ENCODE data around the gene PPT2. TPM values are rescaled to one million over a fixed set of nuclear protein-coding genes. Genes with fewer than 3 reads are reported as not detected.
"Not testable (repeated sequence)": the region's sequence is repeated elsewhere in the genome, so short reads cannot be mapped to it uniquely, and the experiment has no call there.

PPT2 gene
- total and polyA plus RNA-seq, 4 donors, result 4.3 to 37.6 (median 27.9) TPM

DNA sequence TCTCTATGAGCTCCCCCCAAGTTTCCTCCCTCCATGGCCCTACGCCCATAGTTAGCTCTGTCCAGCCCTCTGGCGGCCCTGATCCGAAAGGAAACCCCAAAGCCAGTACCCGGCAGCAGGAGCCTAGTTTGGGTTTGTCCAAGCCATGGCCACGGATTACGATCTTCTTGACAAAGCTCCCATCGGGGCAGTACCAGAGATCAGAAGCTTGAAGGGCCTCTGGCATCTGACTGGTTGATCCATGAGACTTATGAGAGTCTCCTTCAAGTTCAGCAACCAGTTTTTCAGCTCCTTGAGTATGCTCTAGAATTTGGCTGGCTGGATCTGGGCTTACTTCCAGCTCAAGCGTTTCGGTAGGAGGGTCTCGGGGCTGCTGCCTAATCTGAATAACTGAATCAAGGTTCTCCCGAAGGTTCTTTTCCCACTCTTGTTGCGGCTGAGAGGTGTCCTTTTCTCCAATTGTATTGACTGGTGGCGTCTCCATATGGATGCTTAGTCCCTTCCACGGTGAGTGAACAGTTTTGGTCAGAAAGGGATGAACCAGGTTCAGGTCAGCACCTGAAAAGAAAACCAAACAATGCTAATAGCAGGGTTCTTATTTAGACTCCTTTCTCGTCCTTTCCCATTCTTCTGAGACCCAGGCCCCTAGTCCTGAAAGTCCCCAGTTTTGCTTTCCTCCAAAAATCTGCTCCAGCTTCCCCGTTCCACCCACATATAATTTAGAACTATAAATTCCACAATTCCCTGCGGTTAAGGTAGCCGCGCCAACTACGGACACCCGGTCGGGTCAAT, 24.4 kb upstream of the PPT2 start:
- peak overlapping the region; percentile 48 to 81 for H3K4me3 ChIP-seq (ENCODE audit: low read length in 2 of 2)
- peaks cover 0 to 2% of the 10 kb centered on the region in 2 donors for H3K4me1 ChIP-seq (ENCODE audit: control insufficient read depth in 1 of 2, insufficient read depth in 2 of 2, low read length in 2 of 2)
- DNase-seq (no peak), ATAC-seq (ENCODE audit: low FRiP score) (peak; percentile 82)
- H3K27me3 ChIP-seq (ENCODE audit: control insufficient read depth in 1 of 2, insufficient read depth in 2 of 2, low read length in 1 of 2), result no peaks in the 10 kb centered on the region
- no peaks in the 10 kb centered on the region for H3K9me3 ChIP-seq (ENCODE audit: control insufficient read depth, low read length)
- WGBS, 2 donors, result 24 to 28% methylated on average over 22 of the region's 22 CpGs
- H3K27ac ChIP-seq (ENCODE audit: low read depth in 1 of 2, low read length in 2 of 2), result peak overlapping the region; percentile 5 to 92
- intact Hi-C loops (cut with DNase I), result loop anchor here in 1 of 2 donors (1.0 kb wide), 2 partner anchors 25 to 49 kb away; partner anchors contain the start of genes PPT2 and RNF5
- H3K36me3 ChIP-seq (ENCODE audit: control insufficient read depth in 1 of 2, insufficient read depth in 2 of 2, low read length in 1 of 2), result no peaks in the 10 kb centered on the region

DNA sequence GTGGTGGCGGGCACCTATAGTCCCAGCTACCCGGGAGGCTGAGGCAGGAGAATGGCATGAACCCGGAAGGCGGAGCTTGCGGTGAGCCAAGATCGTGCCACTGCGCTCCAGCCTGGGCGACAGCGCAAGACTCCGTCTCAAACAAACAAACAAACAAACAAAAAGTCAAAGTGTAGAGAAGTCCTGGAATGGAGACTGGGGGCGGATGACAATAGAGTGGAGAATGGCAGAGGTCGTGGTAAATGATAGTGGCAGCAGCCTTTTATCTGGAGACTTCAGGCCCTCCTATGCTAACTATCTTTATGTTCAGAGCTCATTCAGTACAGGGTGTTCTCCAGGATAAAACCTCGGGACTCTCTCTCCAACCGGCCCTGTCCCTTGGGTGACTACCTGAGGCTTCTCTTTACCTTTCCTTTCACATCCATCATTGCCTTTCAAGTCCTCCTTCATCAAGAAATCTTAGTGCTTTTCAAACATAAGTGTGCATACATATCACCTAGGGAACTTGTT, 22.4 kb upstream of the PPT2 start:
- Histone ChIP-seq H3K4me3 (ENCODE audit: low read length in 2 of 2) (no peak overlapping the region), H3K27ac (ENCODE audit: low read depth in 1 of 2, low read length in 2 of 2) (no peak overlapping the region), H3K27me3 (ENCODE audit: control insufficient read depth in 1 of 2, insufficient read depth in 2 of 2, low read length in 1 of 2) (no peaks in the 10 kb centered on the region), H3K36me3 (ENCODE audit: control insufficient read depth in 1 of 2, insufficient read depth in 2 of 2, low read length in 1 of 2) (no peaks in the 10 kb centered on the region), H3K4me1 (ENCODE audit: control insufficient read depth in 1 of 2, insufficient read depth in 2 of 2, low read length in 2 of 2) (peaks cover 0 to 2% of the 10 kb centered on the region in 2 donors), H3K9me3 (ENCODE audit: control insufficient read depth, low read length) (no peaks in the 10 kb centered on the region)
- no peak for ATAC-seq (ENCODE audit: low FRiP score)
- peak in 1 of 2 donors; percentile 21 for DNase-seq
- WGBS, 2 donors, result 87 to 90% methylated on average over 14 of the region's 14 CpGs
- intact Hi-C loops (cut with DNase I), result no loop called here

DNA sequence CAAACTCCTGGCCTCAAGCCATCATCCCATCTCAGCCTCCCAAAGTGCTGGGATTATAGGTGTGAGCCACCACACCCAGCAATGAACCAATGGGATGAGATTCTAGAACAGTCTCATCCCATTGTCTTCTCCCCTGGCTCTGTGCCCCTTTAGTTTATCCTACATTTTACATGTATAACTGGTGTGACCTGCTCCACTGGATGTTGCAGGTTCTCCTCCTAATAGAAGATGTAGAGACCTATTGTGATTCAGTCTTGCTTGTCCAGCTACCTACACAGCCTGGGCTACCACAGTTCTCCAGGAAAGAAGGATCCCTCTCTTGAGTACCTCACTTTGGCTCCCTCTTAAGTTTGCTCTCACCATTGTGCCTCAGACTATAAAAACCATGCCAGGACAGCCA, 21.8 kb upstream of the PPT2 start:
- DNase-seq, result peak in 1 of 2 donors; percentile 5
- Histone ChIP-seq H3K4me1 (ENCODE audit: control insufficient read depth in 1 of 2, insufficient read depth in 2 of 2, low read length in 2 of 2) (peaks cover 0 to 2% of the 10 kb centered on the region in 2 donors), H3K27me3 (ENCODE audit: control insufficient read depth in 1 of 2, insufficient read depth in 2 of 2, low read length in 1 of 2) (no peaks in the 10 kb centered on the region)

DNA sequence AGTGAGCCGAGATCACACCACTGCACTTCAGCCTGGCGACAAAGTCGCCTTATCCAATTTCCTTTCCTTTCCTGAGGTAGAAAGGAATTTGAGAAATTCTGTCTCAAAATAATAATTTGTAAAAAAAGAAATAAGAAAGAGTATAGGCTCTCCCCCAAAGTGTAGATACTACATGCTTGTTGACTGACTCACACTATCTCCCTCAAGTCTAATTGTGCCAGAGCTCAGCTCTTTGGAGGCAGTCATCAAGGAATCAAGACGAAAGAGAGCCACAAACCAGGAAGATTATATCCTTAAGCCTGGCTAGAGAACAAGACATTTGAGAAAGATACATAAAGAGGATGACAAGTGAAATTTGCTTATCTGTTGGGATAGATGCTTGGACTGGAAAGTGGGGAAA, 20.2 kb upstream of the PPT2 start:
- no peak for ATAC-seq (ENCODE audit: low FRiP score)
- 45 to 49% methylated on average over 4 of the region's 4 CpGs for WGBS, 2 donors
- Histone ChIP-seq H3K36me3 (ENCODE audit: control insufficient read depth in 1 of 2, insufficient read depth in 2 of 2, low read length in 1 of 2) (no peaks in the 10 kb centered on the region), H3K27ac (ENCODE audit: low read depth in 1 of 2, low read length in 2 of 2) (no peak overlapping the region), H3K4me1 (ENCODE audit: control insufficient read depth in 1 of 2, insufficient read depth in 2 of 2, low read length in 2 of 2) (no peaks in the 10 kb centered on the region), H3K9me3 (ENCODE audit: control insufficient read depth, low read length) (no peaks in the 10 kb centered on the region), H3K27me3 (ENCODE audit: control insufficient read depth in 1 of 2, insufficient read depth in 2 of 2, low read length in 1 of 2) (no peaks in the 10 kb centered on the region), H3K4me3 (ENCODE audit: low read length in 2 of 2) (no peak overlapping the region)
- intact Hi-C loops (cut with DNase I), result no loop called here
- DNase-seq, result no peak

More for the DNA sequence above, 21.8 kb upstream of the PPT2 start:
- no peaks in the 10 kb centered on the region for H3K36me3 ChIP-seq (ENCODE audit: control insufficient read depth in 1 of 2, insufficient read depth in 2 of 2, low read length in 1 of 2)
- ATAC-seq (ENCODE audit: low FRiP score), result no peak
- no peak overlapping the region for H3K27ac ChIP-seq (ENCODE audit: low read depth in 1 of 2, low read length in 2 of 2)
- intact Hi-C loops (cut with DNase I), result no loop called here
- H3K4me3 ChIP-seq (ENCODE audit: low read length in 2 of 2), result no peak overlapping the region
- no peaks in the 10 kb centered on the region for H3K9me3 ChIP-seq (ENCODE audit: control insufficient read depth, low read length)

DNA sequence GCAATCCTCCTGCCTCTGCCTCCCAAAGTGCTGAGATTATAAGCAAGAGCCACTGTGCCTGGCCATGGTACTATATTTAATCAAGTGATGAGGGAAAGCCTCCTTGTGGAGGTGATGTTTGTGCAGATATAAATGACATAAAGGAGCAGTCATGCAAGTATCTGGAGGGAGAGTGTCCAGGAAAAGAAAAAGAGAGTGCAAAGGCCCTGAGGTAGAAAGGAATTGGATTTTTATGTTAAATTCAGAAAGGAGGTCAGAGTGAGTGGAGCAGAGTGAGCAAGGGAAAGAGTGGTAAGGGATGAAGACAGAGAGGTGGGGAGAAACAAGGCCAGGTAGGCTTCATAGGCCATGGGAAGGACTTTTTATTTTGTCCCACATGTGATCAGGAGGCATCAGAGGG, 16.5 kb upstream of the PPT2 start:
- ATAC-seq (ENCODE audit: low FRiP score) (no peak), DNase-seq (no peak)
- Histone ChIP-seq H3K9me3 (ENCODE audit: control insufficient read depth, low read length) (no peaks in the 10 kb centered on the region), H3K36me3 (ENCODE audit: control insufficient read depth in 1 of 2, insufficient read depth in 2 of 2, low read length in 1 of 2) (no peaks in the 10 kb centered on the region), H3K27ac (ENCODE audit: low read depth in 1 of 2, low read length in 2 of 2) (no peak overlapping the region), H3K4me1 (ENCODE audit: control insufficient read depth in 1 of 2, insufficient read depth in 2 of 2, low read length in 2 of 2) (no peaks in the 10 kb centered on the region), H3K27me3 (ENCODE audit: control insufficient read depth in 1 of 2, insufficient read depth in 2 of 2, low read length in 1 of 2) (no peaks in the 10 kb centered on the region), H3K4me3 (ENCODE audit: low read length in 2 of 2) (no peak overlapping the region)
- intact Hi-C loops (cut with DNase I), result no loop called here

DNA sequence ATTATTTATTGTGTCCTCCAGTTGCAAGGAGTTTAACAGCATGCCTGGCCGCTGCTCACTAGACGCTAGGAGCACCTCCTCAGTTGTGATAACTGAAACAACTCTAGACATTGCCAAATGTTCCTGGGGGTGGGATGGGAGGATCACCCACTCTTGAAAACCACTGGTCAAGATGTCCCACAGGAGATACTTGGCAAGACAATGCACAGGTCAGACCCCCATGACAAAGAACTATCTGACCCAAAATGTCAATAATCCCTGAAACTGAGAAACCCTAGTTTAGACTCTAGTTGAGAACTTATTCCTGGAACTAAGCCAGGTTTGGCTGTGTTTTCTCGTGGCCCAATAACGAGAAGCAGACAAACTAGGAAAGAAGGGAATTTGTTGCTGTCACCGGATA, 14.4 kb upstream of the PPT2 start:
- ATAC-seq (ENCODE audit: low FRiP score), result no peak
- DNase-seq, result no peak
- intact Hi-C loops (cut with DNase I), result no loop called here
- Histone ChIP-seq H3K27ac (ENCODE audit: low read depth in 1 of 2, low read length in 2 of 2) (no peak overlapping the region), H3K36me3 (ENCODE audit: control insufficient read depth in 1 of 2, insufficient read depth in 2 of 2, low read length in 1 of 2) (no peaks in the 10 kb centered on the region), H3K27me3 (ENCODE audit: control insufficient read depth in 1 of 2, insufficient read depth in 2 of 2, low read length in 1 of 2) (no peaks in the 10 kb centered on the region), H3K4me3 (ENCODE audit: low read length in 2 of 2) (no peak overlapping the region), H3K4me1 (ENCODE audit: control insufficient read depth in 1 of 2, insufficient read depth in 2 of 2, low read length in 2 of 2) (no peaks in the 10 kb centered on the region), H3K9me3 (ENCODE audit: control insufficient read depth, low read length) (no peaks in the 10 kb centered on the region)
- WGBS, 2 donors, result 46 to 47% methylated on average over 5 of the region's 5 CpGs

DNA sequence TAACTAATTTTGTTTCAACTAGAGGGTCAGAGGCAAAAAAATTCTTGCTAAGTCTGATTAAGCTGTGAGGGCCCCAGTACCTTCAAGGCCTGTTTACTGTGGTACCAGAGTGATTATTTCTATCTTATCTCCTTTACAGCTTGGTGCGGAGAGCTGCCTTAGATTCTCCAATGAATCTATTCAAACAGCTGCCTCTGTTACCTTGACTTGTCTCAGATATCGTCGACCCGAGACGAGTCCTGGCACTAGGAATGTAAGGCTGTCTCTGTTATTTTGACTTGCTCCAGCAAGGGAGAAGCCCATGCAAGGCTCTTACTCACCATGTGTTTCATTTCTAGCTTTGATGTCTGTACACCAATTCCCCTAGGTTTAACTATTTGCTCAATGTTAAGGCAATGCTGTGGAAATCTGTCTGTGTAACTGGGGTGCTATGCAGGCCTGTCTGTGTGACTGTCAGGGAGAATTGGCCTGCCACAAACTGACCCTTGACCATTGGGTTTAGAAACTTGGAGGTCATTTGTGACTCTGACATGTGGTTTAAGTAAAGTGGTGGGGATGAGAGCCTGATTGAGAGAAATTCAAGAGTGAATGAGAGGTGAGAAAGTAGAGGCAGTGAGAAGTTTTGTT, 13.4 kb upstream of the PPT2 start:
- Histone ChIP-seq H3K4me1 (ENCODE audit: control insufficient read depth in 1 of 2, insufficient read depth in 2 of 2, low read length in 2 of 2) (no peaks in the 10 kb centered on the region), H3K9me3 (ENCODE audit: control insufficient read depth, low read length) (no peaks in the 10 kb centered on the region), H3K4me3 (ENCODE audit: low read length in 2 of 2) (no peak overlapping the region), H3K27ac (ENCODE audit: low read depth in 1 of 2, low read length in 2 of 2) (no peak overlapping the region), H3K36me3 (ENCODE audit: control insufficient read depth in 1 of 2, insufficient read depth in 2 of 2, low read length in 1 of 2) (no peaks in the 10 kb centered on the region), H3K27me3 (ENCODE audit: control insufficient read depth in 1 of 2, insufficient read depth in 2 of 2, low read length in 1 of 2) (no peaks in the 10 kb centered on the region)
- WGBS, 2 donors, result 48 to 59% methylated on average over 5 of the region's 5 CpGs
- DNase-seq (no peak), ATAC-seq (ENCODE audit: low FRiP score) (no peak)
- intact Hi-C loops (cut with DNase I), result no loop called here

DNA sequence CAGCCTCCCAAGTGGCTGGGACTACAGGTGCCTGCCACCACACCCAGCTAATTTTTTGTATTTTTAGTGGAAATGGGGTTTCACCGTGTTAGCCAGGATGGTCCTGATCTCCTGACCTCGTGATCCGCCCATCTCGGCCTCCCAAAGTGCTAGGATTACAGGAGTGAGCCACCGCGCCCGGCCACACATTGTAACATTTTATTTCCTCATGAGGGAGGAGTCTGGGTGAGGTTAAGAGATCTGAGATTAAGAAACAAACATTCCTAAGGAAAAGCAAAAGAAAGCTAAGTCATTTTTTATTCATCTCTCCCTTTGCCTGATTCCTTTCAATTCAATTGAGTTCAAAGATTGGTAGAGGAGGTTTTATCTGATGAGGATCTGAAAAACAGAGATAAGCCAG, 9.7 kb upstream of the PPT2 start:
- H3K36me3 ChIP-seq (ENCODE audit: control insufficient read depth in 1 of 2, insufficient read depth in 2 of 2, low read length in 1 of 2); H3K9me3 ChIP-seq (ENCODE audit: control insufficient read depth, low read length); H3K27me3 ChIP-seq (ENCODE audit: control insufficient read depth in 1 of 2, insufficient read depth in 2 of 2, low read length in 1 of 2); H3K4me1 ChIP-seq (ENCODE audit: control insufficient read depth in 1 of 2, insufficient read depth in 2 of 2, low read length in 2 of 2); intact Hi-C loops (cut with DNase I); H3K27ac ChIP-seq (ENCODE audit: low read depth in 1 of 2, low read length in 2 of 2); ATAC-seq (ENCODE audit: low FRiP score); H3K4me3 ChIP-seq (ENCODE audit: low read length in 2 of 2): not testable (repeated sequence)
- 80 to 85% methylated on average over 7 of the region's 7 CpGs for WGBS, 2 donors
- DNase-seq, result peak in 1 of 2 donors; percentile 4

DNA sequence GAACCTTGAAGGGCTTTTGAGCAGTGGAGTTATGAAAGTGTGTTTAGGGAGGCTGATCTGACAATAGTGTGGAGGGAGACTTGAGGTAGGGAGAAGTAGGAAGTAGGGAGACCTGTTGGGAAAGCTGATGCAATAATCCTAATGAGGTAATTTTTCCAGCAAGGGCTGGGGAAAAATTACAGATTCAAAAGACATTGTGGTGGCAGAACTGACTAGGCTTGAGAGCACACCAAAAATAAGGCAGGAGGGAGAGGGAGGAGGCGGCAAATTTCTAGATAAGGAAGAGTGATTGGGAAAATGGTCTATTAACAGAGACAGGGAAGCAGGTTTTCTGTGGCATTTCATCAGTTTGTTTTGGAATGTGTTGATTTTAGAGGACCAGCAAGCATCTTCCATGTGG, 7.7 kb upstream of the PPT2 start:
- no peak for ATAC-seq (ENCODE audit: low FRiP score)
- H3K27ac ChIP-seq (ENCODE audit: low read depth in 1 of 2, low read length in 2 of 2), result no peak overlapping the region

More for the DNA sequence above, 7.7 kb upstream of the PPT2 start:
- 61% methylated on average over 1 of the region's 1 CpG for WGBS, 2 donors
- Histone ChIP-seq H3K4me3 (ENCODE audit: low read length in 2 of 2) (no peak overlapping the region), H3K27me3 (ENCODE audit: control insufficient read depth in 1 of 2, insufficient read depth in 2 of 2, low read length in 1 of 2) (no peaks in the 10 kb centered on the region), H3K4me1 (ENCODE audit: control insufficient read depth in 1 of 2, insufficient read depth in 2 of 2, low read length in 2 of 2) (no peaks in the 10 kb centered on the region), H3K36me3 (ENCODE audit: control insufficient read depth in 1 of 2, insufficient read depth in 2 of 2, low read length in 1 of 2) (no peaks in the 10 kb centered on the region), H3K9me3 (ENCODE audit: control insufficient read depth, low read length) (no peaks in the 10 kb centered on the region)
- intact Hi-C loops (cut with DNase I), result no loop called here
- no peak for DNase-seq

All from aorta (tissue), 5 donors.